ENCODE data around the gene LAMTOR3. TPM values are rescaled to one million over a fixed set of nuclear protein-coding genes. Genes with fewer than 3 reads are reported as not detected.

LAMTOR3 gene
- polyA plus RNA-seq, 1 donor (not counting 4 experiments of a cell fraction or from before 2014, with no cell fraction given), result 92.2 TPM

DNA sequence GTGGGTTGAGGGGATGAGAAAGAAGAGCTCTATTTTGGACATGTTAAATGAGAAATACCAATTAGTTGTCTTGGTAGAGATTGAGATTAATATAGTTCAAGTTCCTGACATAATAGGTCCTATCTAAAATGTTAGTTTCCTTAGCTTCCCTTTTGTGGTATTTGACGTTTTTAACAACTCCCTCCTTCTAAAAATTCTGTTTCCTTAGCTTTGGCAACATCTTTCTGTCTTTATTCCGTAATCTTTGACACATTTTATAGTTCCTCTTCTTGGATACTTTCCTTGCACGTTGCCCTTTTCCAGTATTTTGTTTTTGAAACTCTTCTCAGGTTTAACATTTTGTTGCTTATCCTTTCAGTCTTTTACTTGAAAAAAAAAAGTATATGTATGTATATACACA lies 36.9 kb downstream of the LAMTOR3 start:
- Histone ChIP-seq H3K36me3 (ENCODE audit: control insufficient read depth in 2 of 2, extremely low read depth in 1 of 2, insufficient read depth in 2 of 2, low read length in 2 of 2) (peaks cover 27 to 29% of the 10 kb centered on the region in 2 experiments), H4K20me1 (ENCODE audit: control insufficient read depth, extremely low read depth, insufficient read depth, low read length) (no peaks in the 10 kb centered on the region), H3K9me3 (ENCODE audit: control insufficient read depth, low read depth, low read length) (no peaks in the 10 kb centered on the region), H3K27ac (ENCODE audit: control insufficient read depth, insufficient read depth, low read length) (no peak overlapping the region), H3K4me1 (ENCODE audit: control insufficient read depth, extremely low read depth, insufficient read depth, low read length) (peaks cover 11% of the 10 kb centered on the region), H3K9ac (ENCODE audit: control insufficient read depth, extremely low read depth, insufficient read depth, low read length) (no peak overlapping the region), H3K9me1 (ENCODE audit: control insufficient read depth, extremely low read depth, insufficient read depth, low read length) (no peaks in the 10 kb centered on the region), H2AFZ (ENCODE audit: control insufficient read depth, low read length) (no peak overlapping the region), H3K27me3 (ENCODE audit: control insufficient read depth, extremely low read depth, insufficient read depth, low read length) (no peaks in the 10 kb centered on the region), H3K4me3 (ENCODE audit: control insufficient read depth in 2 of 3, extremely low read depth in 1 of 3, insufficient read depth in 2 of 3, low read depth in 1 of 3, low read length in 3 of 3) (no peak overlapping the region), H3K4me2 (ENCODE audit: control insufficient read depth, extremely low read depth, insufficient read depth, low read depth, low read length) (no peak overlapping the region), H3K79me2 (ENCODE audit: control insufficient read depth, insufficient read depth, low read length) (no peaks in the 10 kb centered on the region)
- DNase-seq (ENCODE audit: low read depth, low spot score) (no peak), FAIRE-seq (no peak)
- TF ChIP-seq, protein P1, sequence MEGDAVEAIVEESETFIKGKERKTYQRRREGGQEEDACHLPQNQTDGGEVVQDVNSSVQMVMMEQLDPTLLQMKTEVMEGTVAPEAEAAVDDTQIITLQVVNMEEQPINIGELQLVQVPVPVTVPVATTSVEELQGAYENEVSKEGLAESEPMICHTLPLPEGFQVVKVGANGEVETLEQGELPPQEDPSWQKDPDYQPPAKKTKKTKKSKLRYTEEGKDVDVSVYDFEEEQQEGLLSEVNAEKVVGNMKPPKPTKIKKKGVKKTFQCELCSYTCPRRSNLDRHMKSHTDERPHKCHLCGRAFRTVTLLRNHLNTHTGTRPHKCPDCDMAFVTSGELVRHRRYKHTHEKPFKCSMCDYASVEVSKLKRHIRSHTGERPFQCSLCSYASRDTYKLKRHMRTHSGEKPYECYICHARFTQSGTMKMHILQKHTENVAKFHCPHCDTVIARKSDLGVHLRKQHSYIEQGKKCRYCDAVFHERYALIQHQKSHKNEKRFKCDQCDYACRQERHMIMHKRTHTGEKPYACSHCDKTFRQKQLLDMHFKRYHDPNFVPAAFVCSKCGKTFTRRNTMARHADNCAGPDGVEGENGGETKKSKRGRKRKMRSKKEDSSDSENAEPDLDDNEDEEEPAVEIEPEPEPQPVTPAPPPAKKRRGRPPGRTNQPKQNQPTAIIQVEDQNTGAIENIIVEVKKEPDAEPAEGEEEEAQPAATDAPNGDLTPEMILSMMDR (optimal IDR thresholded peaks at IDR 0.05 in 1 of 3, IDR thresholded peaks at IDR 0.05 in 1 of 3, conservative IDR thresholded peaks at IDR 0.05 in 1 of 3; ENCODE audit: extremely low read depth in 1 of 3, insufficient read depth in 2 of 3, low read length in 3 of 3), result no peak
- dilution Hi-C loops (cut with MboI; ENCODE audit: extremely low pct_ligation_motif_present, low sequenced_read_pairs), result no loop called here

DNA sequence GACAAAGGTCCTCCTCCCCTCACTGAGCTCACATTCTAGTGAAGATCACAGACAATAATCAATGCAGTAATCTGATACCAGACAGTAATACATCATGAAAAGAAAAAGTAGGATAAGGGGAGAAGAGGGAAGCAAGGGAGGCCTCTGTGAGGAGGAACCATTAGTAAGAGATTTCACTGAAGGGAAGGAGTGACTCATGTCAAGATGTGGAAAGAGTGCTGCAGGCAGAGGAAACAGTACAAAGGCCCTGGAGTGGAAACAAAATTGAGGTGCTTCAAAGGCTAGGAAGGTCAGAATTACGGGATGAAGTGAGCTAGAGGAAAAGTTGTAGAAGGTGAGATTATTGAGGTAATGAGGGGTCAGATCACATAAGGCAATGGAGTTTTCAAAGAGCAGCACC lies 38.1 kb downstream of the LAMTOR3 start:
- H2AFZ ChIP-seq (ENCODE audit: control insufficient read depth, low read length), result no peak overlapping the region
- DNase-seq (ENCODE audit: low read depth, low spot score), result no peak
- no peak overlapping the region for H3K27ac ChIP-seq (ENCODE audit: control insufficient read depth, insufficient read depth, low read length)
- no peaks in the 10 kb centered on the region for H3K79me2 ChIP-seq (ENCODE audit: control insufficient read depth, insufficient read depth, low read length)
- no peaks in the 10 kb centered on the region for H3K9me1 ChIP-seq (ENCODE audit: control insufficient read depth, extremely low read depth, insufficient read depth, low read length)
- FAIRE-seq, result peak; percentile 76
- TF ChIP-seq, protein P1 (optimal IDR thresholded peaks at IDR 0.05 in 1 of 3, IDR thresholded peaks at IDR 0.05 in 1 of 3, conservative IDR thresholded peaks at IDR 0.05 in 1 of 3; ENCODE audit: extremely low read depth in 1 of 3, insufficient read depth in 2 of 3, low read length in 3 of 3), result no peak
- no peak for TF ChIP-seq EZH2 (IDR thresholded peaks at IDR 0.05; ENCODE audit: low read length)
- H3K4me3 ChIP-seq (ENCODE audit: control insufficient read depth in 2 of 3, extremely low read depth in 1 of 3, insufficient read depth in 2 of 3, low read depth in 1 of 3, low read length in 3 of 3), result no peak overlapping the region
- peaks cover 11% of the 10 kb centered on the region for H3K4me1 ChIP-seq (ENCODE audit: control insufficient read depth, extremely low read depth, insufficient read depth, low read length)
- dilution Hi-C loops (cut with MboI; ENCODE audit: extremely low pct_ligation_motif_present, low sequenced_read_pairs), result no loop called here
- peaks cover 24 to 25% of the 10 kb centered on the region in 2 experiments for H3K36me3 ChIP-seq (ENCODE audit: control insufficient read depth in 2 of 2, extremely low read depth in 1 of 2, insufficient read depth in 2 of 2, low read length in 2 of 2)
- H3K4me2 ChIP-seq (ENCODE audit: control insufficient read depth, extremely low read depth, insufficient read depth, low read depth, low read length), result no peak overlapping the region
- no peaks in the 10 kb centered on the region for H3K9me3 ChIP-seq (ENCODE audit: control insufficient read depth, low read depth, low read length)
- H4K20me1 ChIP-seq (ENCODE audit: control insufficient read depth, extremely low read depth, insufficient read depth, low read length), result no peaks in the 10 kb centered on the region
- no peak overlapping the region for H3K9ac ChIP-seq (ENCODE audit: control insufficient read depth, extremely low read depth, insufficient read depth, low read length)
- no peaks in the 10 kb centered on the region for H3K27me3 ChIP-seq (ENCODE audit: control insufficient read depth, extremely low read depth, insufficient read depth, low read length)

Measured in keratinocyte (primary cell).